ENCODE results near the gene RABEP2. TPM values are rescaled to one million over a fixed set of nuclear protein-coding genes. Genes with fewer than 3 reads are reported as not detected.

Gene RABEP2
- total RNA-seq, 1 donor from 2014 or later, result 17.7 TPM

DNA sequence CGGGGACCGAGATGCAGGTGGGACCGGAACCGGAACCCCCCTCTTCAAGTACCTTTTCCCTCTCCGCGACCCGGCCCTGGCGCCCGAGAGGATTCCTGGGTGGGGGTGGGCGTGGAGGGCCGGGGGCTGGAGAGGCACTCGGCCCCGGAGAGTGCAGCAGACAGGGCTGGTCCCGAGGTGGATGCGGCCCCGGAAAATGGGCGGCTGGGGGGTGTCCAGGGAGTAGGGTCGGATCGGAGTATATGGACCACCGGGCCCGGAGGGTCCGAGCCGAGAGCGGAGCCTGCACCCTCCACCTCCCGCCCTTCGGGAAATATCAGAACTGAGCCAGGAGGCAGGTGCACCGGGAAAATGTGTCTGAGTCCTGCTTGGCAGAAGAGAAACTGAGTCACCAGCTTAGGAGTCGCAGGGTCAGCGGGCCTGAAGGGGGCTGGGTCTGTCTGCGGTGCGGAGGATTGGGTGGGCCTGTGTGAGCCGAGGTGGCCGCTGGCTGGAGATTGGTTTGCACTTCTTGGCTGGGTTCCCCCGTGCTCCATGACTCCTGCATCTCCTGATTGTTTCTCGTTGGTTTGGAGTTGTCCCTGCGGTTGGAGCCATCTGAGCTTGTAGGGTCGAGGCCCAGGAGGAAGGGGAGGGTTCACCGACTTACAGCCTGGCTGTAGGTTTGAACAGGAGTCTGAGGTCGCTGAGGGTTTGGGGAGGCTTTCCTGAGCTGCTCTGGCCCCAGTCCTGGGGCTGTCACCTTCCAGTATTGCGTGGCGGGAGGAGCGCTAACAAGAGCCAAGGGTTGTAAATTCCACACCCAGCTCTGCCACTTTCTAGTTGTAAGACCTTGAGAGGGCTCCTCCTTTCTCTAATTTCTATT lies 60.9 kb downstream of the RABEP2 start:
- DNase-seq, result no peak
- intact Hi-C loops (cut with micrococcal nuclease), result no loop called here
- peak overlapping the region; percentile 100 for H3K27ac ChIP-seq (replicated peaks)

DNA sequence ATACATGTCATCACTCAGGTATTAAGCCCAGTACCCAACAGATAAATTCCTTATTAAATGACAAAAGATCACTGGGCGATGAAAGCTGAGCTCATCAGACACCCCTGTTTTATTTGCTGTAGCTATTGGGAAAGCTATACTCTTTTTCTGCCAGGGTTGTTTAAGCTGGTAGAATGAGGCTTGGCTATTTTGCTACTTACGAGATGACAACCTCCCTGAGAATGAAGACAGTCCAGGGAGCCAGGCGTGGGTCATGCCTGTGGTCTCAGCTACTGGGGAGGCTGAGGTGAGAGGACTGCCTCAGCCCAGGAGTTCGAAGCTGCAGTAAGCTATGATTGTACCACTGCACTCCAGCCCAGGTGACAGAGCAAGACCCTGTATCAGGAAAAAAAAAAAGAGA lies 65.7 kb downstream of the RABEP2 start:
- no peaks in the 10 kb centered on the region for H3K9me3 ChIP-seq (replicated peaks)
- H3K4me3 ChIP-seq, result no peak overlapping the region
- no peak overlapping the region for H3K27ac ChIP-seq (replicated peaks)
- H3K36me3 ChIP-seq, result no peaks in the 10 kb centered on the region
- intact Hi-C loops (cut with micrococcal nuclease), result no loop called here
- H3K4me1 ChIP-seq, result peaks cover 20% of the 10 kb centered on the region
- TF ChIP-seq, protein P1, sequence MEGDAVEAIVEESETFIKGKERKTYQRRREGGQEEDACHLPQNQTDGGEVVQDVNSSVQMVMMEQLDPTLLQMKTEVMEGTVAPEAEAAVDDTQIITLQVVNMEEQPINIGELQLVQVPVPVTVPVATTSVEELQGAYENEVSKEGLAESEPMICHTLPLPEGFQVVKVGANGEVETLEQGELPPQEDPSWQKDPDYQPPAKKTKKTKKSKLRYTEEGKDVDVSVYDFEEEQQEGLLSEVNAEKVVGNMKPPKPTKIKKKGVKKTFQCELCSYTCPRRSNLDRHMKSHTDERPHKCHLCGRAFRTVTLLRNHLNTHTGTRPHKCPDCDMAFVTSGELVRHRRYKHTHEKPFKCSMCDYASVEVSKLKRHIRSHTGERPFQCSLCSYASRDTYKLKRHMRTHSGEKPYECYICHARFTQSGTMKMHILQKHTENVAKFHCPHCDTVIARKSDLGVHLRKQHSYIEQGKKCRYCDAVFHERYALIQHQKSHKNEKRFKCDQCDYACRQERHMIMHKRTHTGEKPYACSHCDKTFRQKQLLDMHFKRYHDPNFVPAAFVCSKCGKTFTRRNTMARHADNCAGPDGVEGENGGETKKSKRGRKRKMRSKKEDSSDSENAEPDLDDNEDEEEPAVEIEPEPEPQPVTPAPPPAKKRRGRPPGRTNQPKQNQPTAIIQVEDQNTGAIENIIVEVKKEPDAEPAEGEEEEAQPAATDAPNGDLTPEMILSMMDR (IDR thresholded peaks at IDR 0.05; ENCODE audit: borderline replicate concordance), result no peak
- no peak for DNase-seq
- H3K27me3 ChIP-seq (ENCODE audit: low read depth), result no peaks in the 10 kb centered on the region

More for the DNA sequence above, 60.9 kb downstream of the RABEP2 start:
- no peaks in the 10 kb centered on the region for H3K9me3 ChIP-seq (replicated peaks)
- H3K4me3 ChIP-seq, result peak overlapping the region; percentile 99
- H3K4me1 ChIP-seq, result peaks cover 35% of the 10 kb centered on the region
- TF ChIP-seq, protein P1 (IDR thresholded peaks at IDR 0.05; ENCODE audit: borderline replicate concordance), result no peak
- no peaks in the 10 kb centered on the region for H3K27me3 ChIP-seq (ENCODE audit: low read depth)
- H3K36me3 ChIP-seq, result peaks cover 22% of the 10 kb centered on the region

DNA sequence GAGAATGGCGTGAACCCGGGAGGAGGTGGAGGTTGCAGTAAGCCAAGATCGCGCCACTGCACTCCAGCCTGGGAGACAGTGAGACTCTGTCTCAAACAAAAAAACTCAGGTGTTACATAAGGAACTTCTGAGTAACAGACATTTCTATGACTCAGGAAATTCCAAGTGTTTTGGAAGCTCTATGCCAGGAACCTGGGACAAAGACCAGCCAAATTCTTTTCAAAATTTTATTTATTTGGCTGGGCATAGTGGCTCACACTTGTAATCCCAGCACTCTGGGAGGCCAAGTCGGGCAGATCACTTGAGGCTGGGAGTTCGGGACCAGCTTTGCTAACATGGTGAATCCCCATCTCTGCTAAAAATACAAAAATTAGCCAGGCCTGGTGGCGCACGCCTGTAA lies 66.6 kb downstream of the RABEP2 start:
- DNase-seq, result no peak
- TF ChIP-seq, protein P1 (IDR thresholded peaks at IDR 0.05; ENCODE audit: borderline replicate concordance), result no peak
- peaks cover 11% of the 10 kb centered on the region for H3K4me1 ChIP-seq
- no peak overlapping the region for H3K4me3 ChIP-seq
- intact Hi-C loops (cut with micrococcal nuclease), result no loop called here
- no peaks in the 10 kb centered on the region for H3K27me3 ChIP-seq (ENCODE audit: low read depth)
- no peak overlapping the region for H3K27ac ChIP-seq (replicated peaks)
- no peaks in the 10 kb centered on the region for H3K36me3 ChIP-seq
- no peaks in the 10 kb centered on the region for H3K9me3 ChIP-seq (replicated peaks)

Other genes starting within 250 kb of the RABEP2 start
- gene EIF3C, start 213.8 kb downstream of the RABEP2 start, total RNA-seq, result 439 TPM
- not detected for gene NPIPB9, start 173.5 kb downstream of the RABEP2 start, total RNA-seq
- gene ATXN2L, start 102.2 kb downstream of the RABEP2 start, total RNA-seq, result 51.2 TPM
- 236 TPM for gene TUFM, start 78.9 kb downstream of the RABEP2 start, total RNA-seq
- 48.5 TPM for gene SH2B1, start 61.4 kb downstream of the RABEP2 start, total RNA-seq
- gene ATP2A1, start 46.8 kb downstream of the RABEP2 start, total RNA-seq, result 0.38 TPM
- gene CD19, start 6.7 kb upstream of the RABEP2 start, total RNA-seq, result not detected
- 18.1 TPM for gene NFATC2IP, start 25.7 kb upstream of the RABEP2 start, total RNA-seq
- gene SPNS1, start 49.5 kb upstream of the RABEP2 start, total RNA-seq, result 16.5 TPM
- gene LAT, start 59.8 kb upstream of the RABEP2 start, total RNA-seq, result 0.93 TPM